GM18907 (cell line): ENCODE results near the gene NT5C1A.

Source experiments
- ATAC-seq: cut with Tn5 transposase; IDR thresholded peaks from one replicate; pipeline ENCODE4 v1.9.1; 2021; ENCODE audit warnings: mild to moderate bottlenecking, moderate library complexity; ENCODE audit not compliant: unreplicated experiment

Gene NT5C1A

GRCh38 chr1:39613250-39613649 lies 58.7 kb downstream of the NT5C1A start:
- no peak for ATAC-seq

- ATAC-seq, result no peak
Measured at GRCh38 chr1:39609618-39610331, 62.1 kb downstream of the NT5C1A start.
